ENCODE results near the gene MPC2. TPM values are rescaled to one million over a fixed set of nuclear protein-coding genes. Genes with fewer than 3 reads are reported as not detected.

The MPC2 gene
- total RNA-seq, 4 donors from 2014 or later, result 18.7 to 39.1 (median 33.2) TPM

- ATAC-seq (ENCODE audit: low FRiP score), result no peak
- no peak for DNase-seq (ENCODE audit: low spot score)
- TF ChIP-seq CTCF (IDR thresholded peaks at IDR 0.05), result no peak
Observed at GRCh38 chr1:167916766-167917511, 19.9 kb downstream of the MPC2 start.

- TF ChIP-seq CTCF (IDR thresholded peaks at IDR 0.05), result no peak
- no peak for ATAC-seq (ENCODE audit: low FRiP score)
- no peak for DNase-seq (ENCODE audit: low spot score)
Observed at GRCh38 chr1:167915569-167915968, 21.3 kb downstream of the MPC2 start.

GRCh38 chr1:167913895-167914496 is 22.9 kb downstream of the MPC2 start, which contains the start of gene ADCY10:
TSS of gene ADCY10 (minus strand) at chr1:167914134. CDS start at chr1:167905140, 8,994 bp downstream.
- ATAC-seq (ENCODE audit: low FRiP score) (no peak), DNase-seq (ENCODE audit: low spot score) (no peak)
- no peak for TF ChIP-seq CTCF (IDR thresholded peaks at IDR 0.05)

- no peak for ATAC-seq (ENCODE audit: low FRiP score)
- TF ChIP-seq CTCF (IDR thresholded peaks at IDR 0.05), result no peak
- DNase-seq (ENCODE audit: low spot score), result no peak
Observed at GRCh38 chr1:167912294-167912693, 24.6 kb downstream of the MPC2 start.

- TF ChIP-seq CTCF (IDR thresholded peaks at IDR 0.05), result no peak
- no peak for DNase-seq (ENCODE audit: low spot score)
- ATAC-seq (ENCODE audit: low FRiP score), result no peak
Observed at GRCh38 chr1:167911413-167911812, 25.5 kb downstream of the MPC2 start.

- no peak for DNase-seq (ENCODE audit: low spot score)
- no peak for ATAC-seq (ENCODE audit: low FRiP score)
- no peak for TF ChIP-seq CTCF (IDR thresholded peaks at IDR 0.05)
Observed at GRCh38 chr1:167910530-167910929, 26.3 kb downstream of the MPC2 start.
